ENCODE results near the gene HDAC9. TPM values are rescaled to one million over a fixed set of nuclear protein-coding genes. Genes with fewer than 3 reads are reported as not detected.

The HDAC9 gene
- total and polyA plus RNA-seq, 2 of the 13 experiments (the other 11 are each of a cell fraction or from before 2014, with no cell fraction given): 0.05 to 0.07 TPM

DNA sequence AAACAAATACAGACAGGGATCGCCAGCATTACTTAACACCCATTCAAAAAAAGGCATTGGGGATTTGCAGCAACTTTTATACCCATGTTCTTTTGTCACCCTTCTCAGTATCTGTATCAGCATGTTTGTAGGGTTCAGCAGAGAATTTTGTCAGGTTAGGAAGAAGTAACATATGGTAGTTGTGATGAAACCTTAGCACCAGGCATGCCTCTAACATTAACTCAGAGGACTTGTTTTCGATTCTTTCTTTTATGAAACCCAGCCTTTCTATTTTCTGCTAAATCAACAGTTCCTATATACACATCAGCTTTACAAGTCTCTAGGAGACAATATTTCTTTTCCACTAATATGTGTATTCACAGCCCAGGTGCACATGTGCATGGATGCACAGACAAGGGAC lies 22.4 kb upstream of the HDAC9 start:
- H3K4me3 ChIP-seq (replicated peaks in 1 of 3; ENCODE audit: insufficient read depth in 1 of 3, low read depth in 2 of 3, low read length in 3 of 3): no peak overlapping the region
- ChIA-PET POLR2A (no interaction called here), CTCF (ENCODE audit: low intra/inter-chr PET ratio, low total read pairs) (no interaction called here)
- peaks cover 3% of the 10 kb centered on the region; the same call in 1 of the 2 replicates for H3K4me1 ChIP-seq (ENCODE audit: insufficient read depth, low read length)
- TF ChIP-seq STAT5B (CRISPR knock-in tag; IDR thresholded peaks at IDR 0.05): no peak
- TF ChIP-seq, protein P1, sequence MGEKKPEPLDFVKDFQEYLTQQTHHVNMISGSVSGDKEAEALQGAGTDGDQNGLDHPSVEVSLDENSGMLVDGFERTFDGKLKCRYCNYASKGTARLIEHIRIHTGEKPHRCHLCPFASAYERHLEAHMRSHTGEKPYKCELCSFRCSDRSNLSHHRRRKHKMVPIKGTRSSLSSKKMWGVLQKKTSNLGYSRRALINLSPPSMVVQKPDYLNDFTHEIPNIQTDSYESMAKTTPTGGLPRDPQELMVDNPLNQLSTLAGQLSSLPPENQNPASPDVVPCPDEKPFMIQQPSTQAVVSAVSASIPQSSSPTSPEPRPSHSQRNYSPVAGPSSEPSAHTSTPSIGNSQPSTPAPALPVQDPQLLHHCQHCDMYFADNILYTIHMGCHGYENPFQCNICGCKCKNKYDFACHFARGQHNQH (CRISPR knock-in tag; IDR thresholded peaks at IDR 0.05): no peak
- TF ChIP-seq NFATC3 (CRISPR knock-in tag; IDR thresholded peaks at IDR 0.05): no peak
- TF ChIP-seq, protein P2, sequence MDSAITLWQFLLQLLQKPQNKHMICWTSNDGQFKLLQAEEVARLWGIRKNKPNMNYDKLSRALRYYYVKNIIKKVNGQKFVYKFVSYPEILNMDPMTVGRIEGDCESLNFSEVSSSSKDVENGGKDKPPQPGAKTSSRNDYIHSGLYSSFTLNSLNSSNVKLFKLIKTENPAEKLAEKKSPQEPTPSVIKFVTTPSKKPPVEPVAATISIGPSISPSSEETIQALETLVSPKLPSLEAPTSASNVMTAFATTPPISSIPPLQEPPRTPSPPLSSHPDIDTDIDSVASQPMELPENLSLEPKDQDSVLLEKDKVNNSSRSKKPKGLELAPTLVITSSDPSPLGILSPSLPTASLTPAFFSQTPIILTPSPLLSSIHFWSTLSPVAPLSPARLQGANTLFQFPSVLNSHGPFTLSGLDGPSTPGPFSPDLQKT (CRISPR knock-in tag; IDR thresholded peaks at IDR 0.05; ENCODE audit: borderline replicate concordance): no peak
- no peak for TF ChIP-seq ZNF430 (CRISPR knock-in tag; IDR thresholded peaks at IDR 0.05)
- TF ChIP-seq ONECUT2 (CRISPR knock-in tag; IDR thresholded peaks at IDR 0.05): no peak
- no peak for TF ChIP-seq SP140L (CRISPR knock-in tag; IDR thresholded peaks at IDR 0.05; ENCODE audit: borderline replicate concordance)
- no peak for TF ChIP-seq ARNTL (CRISPR knock-in tag; IDR thresholded peaks at IDR 0.05)
- TF ChIP-seq SNAPC4 (CRISPR knock-in tag; IDR thresholded peaks at IDR 0.05): no peak
- no peak for TF ChIP-seq SMARCE1 (IDR thresholded peaks at IDR 0.05; ENCODE audit: borderline replicate concordance)
- TF ChIP-seq HNRNPL (IDR thresholded peaks at IDR 0.05; ENCODE audit: low read depth, low read length): no peak
- no peak for TF ChIP-seq NFYC (CRISPR knock-in tag; IDR thresholded peaks at IDR 0.05)
- no peak for TF ChIP-seq TRIM24 (CRISPR knock-in tag; IDR thresholded peaks at IDR 0.05)
- no peak overlapping the region for H2AFZ ChIP-seq (ENCODE audit: low read length)
- no peak overlapping the region for H3K4me2 ChIP-seq (ENCODE audit: low read depth, low read length)
- no TSS peak for BruUV-seq (replicated peaks)
- FAIRE-seq: no peak
- no peak overlapping the region for H3K9ac ChIP-seq (ENCODE audit: insufficient read depth, low read depth, low read length)
- H3K79me2 ChIP-seq (ENCODE audit: insufficient read depth, low read length): no peaks in the 10 kb centered on the region
- 36% methylated on average over 2 of the region's 2 CpGs for WGBS (ENCODE audit: low lambda C conversion rate)
- no peak for DNase-seq (ENCODE audit: low spot score)
- H3K9me3 ChIP-seq (ENCODE audit: low read length): no peaks in the 10 kb centered on the region
- H4K20me1 ChIP-seq (ENCODE audit: insufficient read depth, low read length): no peaks in the 10 kb centered on the region
- H3K36me3 ChIP-seq (replicated peaks in 1 of 2; ENCODE audit: control insufficient read depth in 1 of 2, insufficient read depth in 2 of 2, low read length in 2 of 2): no peaks in the 10 kb centered on the region
- intact Hi-C loops (cut with micrococcal nuclease; ENCODE audit: unreplicated experiment) (no loop called here), in situ Hi-C loops (cut with HindIII; ENCODE audit: extremely low pct_ligation_motif_present, low pct_unique_long_range_greater_than_20kb) (no loop called here)
- no peak overlapping the region for H3K27ac ChIP-seq (ENCODE audit: extremely low read length, insufficient read depth, low read length)
- no peaks in the 10 kb centered on the region for H3K27me3 ChIP-seq (ENCODE audit: control insufficient read depth in 1 of 2, insufficient read depth in 2 of 2, low read length in 2 of 2)
- ATAC-seq: no peak
